Smooth muscle cell (in vitro differentiated cells): Measurements from ENCODE around the gene ADORA2A. TPM values are rescaled to one million over a fixed set of nuclear protein-coding genes. Genes with fewer than 3 reads are reported as not detected.

Source experiments
- DNase-seq: peaks from one replicate; lab custom pipeline; 2025; ENCODE audit not compliant: unreplicated experiment; lab: John Stamatoyannopoulos, UW
- H2AFZ ChIP-seq: fragments of 200-600 bp; sonication (generic); 2 replicates; pipeline ENCODE4 v1.6.0; 2016; ENCODE audit warnings: antibody characterized with exemption, low read depth, mild to moderate bottlenecking
- H3F3A ChIP-seq: fragments of 200-600 bp; sonication (generic); 2 replicates; pipeline ENCODE4 v1.6.0; 2017; ENCODE audit warnings: antibody characterized with exemption, low read depth
- H3K27ac ChIP-seq: fragments of 200-600 bp; sonication (generic); 2 replicates; pipeline ENCODE4 v1.5.1; 2016; ENCODE audit warnings: low read depth, mild to moderate bottlenecking
- H3K27me3 ChIP-seq: fragments of 200-600 bp; sonication (generic); 2 replicates; pipeline ENCODE4 v1.6.1; 2016; ENCODE audit warnings: low read depth, mild to moderate bottlenecking
- H3K36me3 ChIP-seq: fragments of 200-600 bp; sonication (generic); 2 replicates; pipeline ENCODE4 v1.5.1; 2016; ENCODE audit warnings: low read depth
- H3K4me1 ChIP-seq: fragments of 200-600 bp; sonication (generic); 2 replicates; pipeline ENCODE4 v1.5.1; 2016; ENCODE audit warnings: low read depth
- H3K4me2 ChIP-seq: fragments of 200-600 bp; sonication (generic); 2 replicates; pipeline ENCODE4 v1.6.0; 2016; ENCODE audit warnings: mild to moderate bottlenecking
- H3K4me3 ChIP-seq: fragments of 200-600 bp; sonication (generic); 2 replicates; pipeline ENCODE4 v1.5.1; 2016; ENCODE audit warnings: mild to moderate bottlenecking
- H3K79me2 ChIP-seq: fragments of 200-600 bp; sonication (generic); 2 replicates; pipeline ENCODE4 v1.6.0; 2016; ENCODE audit warnings: low read depth, mild to moderate bottlenecking
- H3K9ac ChIP-seq: fragments of 200-600 bp; sonication (generic); 2 replicates; pipeline ENCODE4 v1.6.0; 2016; ENCODE audit warnings: low read depth
- H3K9me3 ChIP-seq: fragments of 200-600 bp; sonication (generic); replicated peaks from 2 replicates; pipeline ENCODE4 v1.5.1; 2016; ENCODE audit warnings: low read depth
- H4K20me1 ChIP-seq: fragments of 200-600 bp; sonication (generic); 2 replicates; pipeline ENCODE4 v1.6.0; 2016; ENCODE audit warnings: low read depth
- WGBS: methylation state at CpG from one replicate; pipeline ENCODE4 v1.1.7; 2016; ENCODE audit warnings: low lambda C conversion rate; 5-methylcytosine and 5-hydroxymethylcytosine counted together
- polyA plus RNA-seq: library from polyadenylated mRNA; unstranded; fragments of >200 nt; fragmentation: Nextera tagmentation; extraction: Ambion mirVana; gene quantifications from 2 replicates; pipeline ENCODE4 v1.2.1, GENCODE V29; 2016
- total RNA-seq: library from RNA; depleted of rRNA; stranded (reverse); fragments of >200 nt; gene quantifications from 2 replicates; pipeline ENCODE4 v1.2.3, GENCODE V29; 2014
- TF ChIP-seq, protein P1 (sequence below): fragments of 200-600 bp; sonication (generic); IDR thresholded peaks from 2 replicates; pipeline ENCODE4 v1.5.1; 2017; ENCODE audit warnings: borderline replicate concordance, mild to moderate bottlenecking, antibody characterized with exemption; ENCODE audit not compliant: insufficient read depth, poor library complexity, severe bottlenecking

Gene ADORA2A
- total and polyA plus RNA-seq, 2 experiments from 2014 or later: 1.6 to 1.8 TPM

DNA sequence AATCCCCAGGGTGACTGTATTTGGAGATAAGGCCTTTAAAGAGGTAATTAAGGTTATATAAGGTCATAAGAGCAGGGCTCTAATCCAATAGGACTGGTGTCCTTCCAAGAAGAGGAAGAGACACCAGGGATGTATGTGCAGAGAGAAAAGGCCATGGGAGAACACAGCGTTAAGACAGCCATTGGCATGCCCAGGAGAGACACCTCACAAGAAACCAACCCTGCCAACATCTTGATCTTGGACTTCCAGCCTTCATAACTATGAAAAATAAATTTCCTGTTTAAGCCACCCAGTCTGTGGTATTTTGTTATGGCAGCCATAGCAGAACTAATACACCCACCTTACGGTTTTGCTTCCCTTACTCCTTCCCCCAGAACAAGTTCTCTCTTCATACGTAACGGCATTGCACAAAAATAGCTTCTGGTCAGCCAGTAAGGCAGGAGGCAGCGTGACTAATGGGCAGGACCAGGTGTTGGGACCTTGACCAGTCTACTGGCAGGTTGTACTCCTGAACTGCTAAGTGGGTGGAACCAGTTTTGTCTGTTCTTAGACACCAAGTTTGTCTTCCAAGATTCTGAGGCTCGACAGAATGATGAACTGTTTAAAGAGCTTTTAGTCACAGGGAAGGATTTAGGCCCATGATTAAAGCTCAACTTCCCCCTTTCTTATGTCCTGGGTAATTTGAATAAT lies 35.8 kb downstream of the ADORA2A start:
- 92% methylated on average over 6 of the region's 6 CpGs for WGBS
- Histone ChIP-seq H3K27me3 (no peaks in the 10 kb centered on the region), H2AFZ (no peak overlapping the region)

DNA sequence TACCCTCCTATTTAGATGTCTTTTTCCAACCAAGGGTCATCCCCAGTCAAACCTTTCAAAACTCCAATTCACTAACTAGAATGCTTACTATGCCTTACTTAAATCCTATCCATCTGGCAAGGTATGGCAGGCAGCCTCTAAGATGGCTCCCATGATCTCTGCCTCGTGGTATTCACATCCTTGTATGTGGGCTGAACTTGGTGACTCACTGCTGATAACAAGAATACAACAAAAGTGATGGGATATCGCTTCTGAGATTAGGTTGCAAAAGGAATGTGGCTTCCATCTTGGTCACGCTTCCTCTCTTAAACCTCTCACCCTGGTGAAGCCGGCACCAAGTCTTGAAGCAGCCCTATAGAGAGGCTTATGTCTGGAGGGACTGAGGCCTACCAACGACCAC lies 38.2 kb downstream of the ADORA2A start:
- no peak overlapping the region for H3K9ac ChIP-seq
- no peaks in the 10 kb centered on the region for H3K79me2 ChIP-seq
- 19% methylated on average over 5 of the region's 5 CpGs for WGBS
- no peaks in the 10 kb centered on the region for H3K9me3 ChIP-seq
- H3K4me3 ChIP-seq: no peak overlapping the region
- TF ChIP-seq, protein P1, sequence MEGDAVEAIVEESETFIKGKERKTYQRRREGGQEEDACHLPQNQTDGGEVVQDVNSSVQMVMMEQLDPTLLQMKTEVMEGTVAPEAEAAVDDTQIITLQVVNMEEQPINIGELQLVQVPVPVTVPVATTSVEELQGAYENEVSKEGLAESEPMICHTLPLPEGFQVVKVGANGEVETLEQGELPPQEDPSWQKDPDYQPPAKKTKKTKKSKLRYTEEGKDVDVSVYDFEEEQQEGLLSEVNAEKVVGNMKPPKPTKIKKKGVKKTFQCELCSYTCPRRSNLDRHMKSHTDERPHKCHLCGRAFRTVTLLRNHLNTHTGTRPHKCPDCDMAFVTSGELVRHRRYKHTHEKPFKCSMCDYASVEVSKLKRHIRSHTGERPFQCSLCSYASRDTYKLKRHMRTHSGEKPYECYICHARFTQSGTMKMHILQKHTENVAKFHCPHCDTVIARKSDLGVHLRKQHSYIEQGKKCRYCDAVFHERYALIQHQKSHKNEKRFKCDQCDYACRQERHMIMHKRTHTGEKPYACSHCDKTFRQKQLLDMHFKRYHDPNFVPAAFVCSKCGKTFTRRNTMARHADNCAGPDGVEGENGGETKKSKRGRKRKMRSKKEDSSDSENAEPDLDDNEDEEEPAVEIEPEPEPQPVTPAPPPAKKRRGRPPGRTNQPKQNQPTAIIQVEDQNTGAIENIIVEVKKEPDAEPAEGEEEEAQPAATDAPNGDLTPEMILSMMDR: no peak
- no peaks in the 10 kb centered on the region for H3K36me3 ChIP-seq
- no peaks in the 10 kb centered on the region for H4K20me1 ChIP-seq
- peaks cover 9% of the 10 kb centered on the region for H3K4me1 ChIP-seq
- no peak overlapping the region for H2AFZ ChIP-seq
- peak overlapping the region; percentile 16 for H3K4me2 ChIP-seq
- H3F3A ChIP-seq: peaks cover 9% of the 10 kb centered on the region
- no peak for DNase-seq
- no peak overlapping the region for H3K27ac ChIP-seq
- no peaks in the 10 kb centered on the region for H3K27me3 ChIP-seq

More for the DNA sequence above, 35.8 kb downstream of the ADORA2A start:
- Histone ChIP-seq H3K27ac (no peak overlapping the region), H3K4me3 (no peak overlapping the region), H3F3A (peaks cover 9% of the 10 kb centered on the region), H3K4me1 (peaks cover 9% of the 10 kb centered on the region), H3K9me3 (no peaks in the 10 kb centered on the region), H3K79me2 (no peaks in the 10 kb centered on the region), H3K36me3 (no peaks in the 10 kb centered on the region), H3K9ac (no peak overlapping the region), H4K20me1 (no peaks in the 10 kb centered on the region), H3K4me2 (no peak overlapping the region)
- no peak for DNase-seq
- TF ChIP-seq, protein P1: no peak

DNA sequence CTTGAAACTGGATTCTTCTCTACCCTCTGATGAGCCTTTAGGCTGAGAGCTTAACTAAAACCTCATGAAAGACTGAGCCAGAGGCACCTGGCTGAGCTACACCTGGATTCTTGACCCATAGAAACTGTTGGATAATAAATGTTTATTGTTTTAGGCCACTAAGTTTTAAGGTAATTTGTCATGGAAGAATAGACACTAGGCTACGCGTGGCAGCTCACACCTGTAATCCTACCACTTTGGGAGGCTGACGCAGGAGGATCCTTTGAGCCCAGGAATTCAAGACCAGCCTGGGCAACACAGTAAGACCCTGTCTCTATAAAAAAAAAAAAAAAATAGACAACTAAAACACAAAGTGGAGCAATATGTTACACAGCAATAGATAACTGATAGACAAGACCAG lies 38.6 kb downstream of the ADORA2A start:
- DNase-seq: no peak
- H2AFZ ChIP-seq: no peak overlapping the region
- H3K27me3 ChIP-seq: no peaks in the 10 kb centered on the region
- H3K79me2 ChIP-seq: no peaks in the 10 kb centered on the region
- H3K4me2 ChIP-seq: no peak overlapping the region
- H4K20me1 ChIP-seq: no peaks in the 10 kb centered on the region
- no peak overlapping the region for H3K27ac ChIP-seq
- TF ChIP-seq, protein P1: no peak
- no peak overlapping the region for H3K4me3 ChIP-seq
- H3F3A ChIP-seq: peaks cover 9% of the 10 kb centered on the region
- H3K9ac ChIP-seq: no peak overlapping the region
- no peaks in the 10 kb centered on the region for H3K36me3 ChIP-seq
- peaks cover 9% of the 10 kb centered on the region for H3K4me1 ChIP-seq
- H3K9me3 ChIP-seq: no peaks in the 10 kb centered on the region
- WGBS: 100% methylated on average over 3 of the region's 3 CpGs

DNA sequence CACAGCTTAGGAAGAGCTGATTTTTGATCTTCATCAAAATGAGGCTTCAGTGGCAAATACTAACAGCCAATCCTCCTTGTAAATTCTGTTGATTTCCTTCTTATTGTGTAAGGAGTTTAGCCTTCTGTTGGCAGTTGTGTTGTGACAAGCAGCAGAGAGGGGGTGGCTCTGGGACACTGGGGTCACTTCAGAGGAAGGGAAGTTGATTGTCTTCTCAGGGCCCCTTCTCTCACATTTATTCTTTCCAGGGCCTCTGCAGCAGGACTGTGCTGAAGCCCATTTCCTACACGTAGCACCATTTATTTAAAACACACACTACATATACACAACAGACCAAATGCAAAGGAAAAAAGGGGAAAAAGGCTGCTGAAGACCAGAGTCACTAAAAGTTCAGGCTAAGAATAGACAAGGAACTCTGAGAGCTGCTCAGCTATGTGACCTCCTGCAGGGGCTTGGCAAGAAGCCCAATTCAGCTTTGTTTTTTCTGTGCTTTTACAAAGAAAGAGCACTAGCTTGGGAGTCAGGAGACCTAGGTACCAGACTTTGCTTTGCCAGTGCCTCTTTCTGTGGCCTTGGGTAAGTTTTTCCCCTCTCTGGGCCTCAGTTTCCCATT lies 39.4 kb downstream of the ADORA2A start:
- Histone ChIP-seq H3K27me3 (no peaks in the 10 kb centered on the region), H3K4me1 (peaks cover 9% of the 10 kb centered on the region), H2AFZ (no peak overlapping the region), H3K4me3 (no peak overlapping the region), H3K36me3 (no peaks in the 10 kb centered on the region), H3K27ac (peak overlapping the region; percentile 18), H3F3A (peaks cover 9% of the 10 kb centered on the region), H3K79me2 (no peaks in the 10 kb centered on the region), H4K20me1 (no peaks in the 10 kb centered on the region), H3K9ac (no peak overlapping the region), H3K4me2 (peak overlapping the region; percentile 16), H3K9me3 (no peaks in the 10 kb centered on the region)
- TF ChIP-seq, protein P1: no peak
- 31% methylated on average over 1 of the region's 1 CpG for WGBS
- no peak for DNase-seq
